Activated T-cell treated with anti-CD3 and anti-CD28 coated beads, Interleukin-2, amount 50 U/mL, for 4 hours (primary cell): Measurements from ENCODE around the gene MYLIP. TPM values are rescaled to one million over a fixed set of nuclear protein-coding genes. Genes with fewer than 3 reads are reported as not detected.
A peak's percentile ranks its signal among the peaks of the same experiment; 100 is the strongest.

Experiments used
- ATAC-seq, 2 donors: fragments of 200-7000 bp; cut with Tn5 transposase; one replicate each; pipeline ENCODE4 v1.10.0; 2021
- DNase-seq: peaks from one replicate; pipeline ENCODE4 v3.0.0-alpha.2; 2020
- H3K27me3 Mint-ChIP-seq: one replicate; pipeline ENCODE4 v1.8.0; 2021; ENCODE audit warnings: low read depth, mixed read lengths
- H3K36me3 Mint-ChIP-seq: one replicate; pipeline ENCODE4 v1.8.0; 2022; ENCODE audit warnings: mixed read lengths; ENCODE audit not compliant: insufficient read depth
- H3K4me1 Mint-ChIP-seq: one replicate; pipeline ENCODE4 v1.8.0; 2021; ENCODE audit warnings: low read depth, mixed read lengths
- H3K4me3 Mint-ChIP-seq: one replicate; pipeline ENCODE4 v1.8.0; 2021; ENCODE audit warnings: mild to moderate bottlenecking, moderate library complexity, mixed read lengths
- H3K9me3 Mint-ChIP-seq: one replicate; pipeline ENCODE4 v1.8.0; 2021; ENCODE audit warnings: mixed read lengths
- total RNA-seq, 3 donors: library from RNA; stranded (reverse); gene quantifications; one replicate each; pipeline ENCODE4 v1.2.1, GENCODE V29; 2021

Gene MYLIP
- total RNA-seq, 3 donors from 2014 or later: 12.7 to 16.6 (median 13.9) TPM

DNA sequence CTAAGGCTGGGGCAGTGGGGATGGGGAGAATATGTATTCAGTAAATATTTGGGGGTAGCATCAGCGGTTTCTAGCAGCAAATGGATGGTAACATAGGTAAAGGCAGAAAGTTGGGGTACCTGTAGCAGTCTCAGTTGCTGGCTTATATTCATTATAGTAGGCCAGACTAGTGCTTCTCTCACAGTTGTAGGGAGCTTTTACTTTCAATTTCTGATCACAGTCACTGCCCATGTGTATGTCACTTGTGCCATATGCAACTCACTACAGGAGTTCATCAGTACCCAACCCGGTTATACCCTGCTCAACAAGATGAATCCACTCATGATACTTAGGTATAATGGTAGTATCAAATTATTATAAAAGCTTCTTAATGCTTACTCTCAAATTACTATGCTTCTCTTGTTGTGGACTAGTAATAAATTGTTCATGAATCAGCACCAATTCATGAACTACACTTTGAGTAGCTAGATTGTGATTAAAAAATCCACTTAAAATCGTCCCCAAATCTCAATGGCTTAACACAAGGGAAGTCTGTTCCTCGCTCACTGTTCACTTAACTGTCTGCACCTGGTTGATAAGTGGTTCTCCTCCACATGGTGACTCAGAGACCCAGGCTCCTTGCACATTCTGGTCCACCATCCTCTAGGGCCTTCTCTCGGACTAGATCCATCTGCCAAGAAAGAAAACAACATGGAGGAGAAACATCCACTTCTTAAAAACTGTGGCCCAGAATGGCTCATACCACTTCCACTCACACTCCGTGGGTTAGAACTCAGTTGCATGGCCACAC, 31.3 kb upstream of the MYLIP start:
- Mint-ChIP-seq H3K4me3 (no peak overlapping the region), H3K27me3 (peaks cover 3% of the 10 kb centered on the region), H3K4me1 (no peaks in the 10 kb centered on the region), H3K9me3 (peaks cover 5% of the 10 kb centered on the region), H3K36me3 (no peaks in the 10 kb centered on the region)
- DNase-seq: no peak
- ATAC-seq: peak in 1 of 2 donors; percentile 48

DNA sequence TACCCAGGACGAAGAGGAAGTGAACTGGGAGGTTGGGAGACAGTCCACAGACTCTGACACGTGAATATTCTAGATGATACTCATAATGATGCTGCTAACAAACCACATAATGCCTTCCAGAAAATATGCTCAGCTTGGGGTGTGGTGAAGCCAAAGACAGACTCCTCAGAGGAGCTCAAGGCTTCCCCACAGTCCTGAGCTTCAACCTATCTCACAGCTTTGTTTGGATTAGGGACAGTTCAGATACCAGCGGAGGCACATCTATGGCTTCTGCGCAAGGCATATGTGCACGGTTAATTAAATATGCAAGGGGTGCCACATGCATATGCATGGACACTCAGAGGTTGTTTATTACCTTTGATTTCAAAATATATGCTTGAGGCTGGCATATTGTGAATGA, 30.7 kb upstream of the MYLIP start:
- Mint-ChIP-seq H3K4me3 (no peak overlapping the region), H3K4me1 (no peaks in the 10 kb centered on the region), H3K9me3 (peaks cover 5% of the 10 kb centered on the region), H3K27me3 (no peaks in the 10 kb centered on the region), H3K36me3 (no peaks in the 10 kb centered on the region)
- DNase-seq (no peak), ATAC-seq (no peak)

DNA sequence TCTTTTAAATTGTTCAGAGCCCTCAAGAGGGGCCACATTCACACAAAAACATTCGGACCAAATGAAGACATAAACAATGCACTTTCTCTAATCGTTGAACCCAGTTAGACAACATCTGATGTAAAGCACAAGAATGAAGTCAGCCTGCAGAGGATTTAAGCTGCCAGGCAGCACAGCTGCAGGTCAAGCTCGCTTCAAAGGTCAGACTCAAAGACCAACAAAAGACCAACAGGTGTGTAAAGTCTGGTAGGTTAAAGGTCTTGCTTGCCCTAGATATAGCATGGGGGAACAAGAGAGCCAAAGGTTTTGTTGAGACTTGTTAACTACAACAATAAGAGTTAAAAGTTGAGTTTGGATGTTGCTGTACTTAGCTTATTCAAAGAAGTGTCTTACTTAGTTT, 26.7 kb upstream of the MYLIP start:
- H3K4me1 Mint-ChIP-seq: no peaks in the 10 kb centered on the region
- H3K4me3 Mint-ChIP-seq: no peak overlapping the region
- no peak for ATAC-seq
- no peaks in the 10 kb centered on the region for H3K27me3 Mint-ChIP-seq
- peaks cover 5% of the 10 kb centered on the region for H3K9me3 Mint-ChIP-seq
- no peak for DNase-seq
- no peaks in the 10 kb centered on the region for H3K36me3 Mint-ChIP-seq

DNA sequence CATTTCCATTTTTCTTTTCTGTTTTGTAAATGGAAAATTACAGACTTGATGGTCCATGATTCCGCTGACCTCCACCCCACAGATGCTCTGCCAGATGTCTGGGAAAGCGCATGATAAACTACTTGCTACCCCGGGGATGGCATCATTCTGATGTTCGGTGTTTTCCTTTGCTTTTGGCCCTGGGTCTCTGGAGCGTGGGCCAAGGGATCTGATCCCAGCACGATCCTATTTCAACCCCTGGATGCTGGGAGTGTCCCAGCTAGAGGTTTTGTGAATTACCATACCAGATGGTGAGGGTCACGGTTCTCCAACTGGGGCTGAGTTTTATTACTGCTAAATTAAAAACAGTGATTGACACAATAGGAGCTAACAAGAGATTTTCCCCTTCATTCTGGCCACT, 25.2 kb upstream of the MYLIP start:
- no peak for ATAC-seq
- Mint-ChIP-seq H3K27me3 (no peaks in the 10 kb centered on the region), H3K4me3 (no peak overlapping the region), H3K36me3 (no peaks in the 10 kb centered on the region), H3K4me1 (no peaks in the 10 kb centered on the region), H3K9me3 (peaks cover 5% of the 10 kb centered on the region)
- DNase-seq: no peak

DNA sequence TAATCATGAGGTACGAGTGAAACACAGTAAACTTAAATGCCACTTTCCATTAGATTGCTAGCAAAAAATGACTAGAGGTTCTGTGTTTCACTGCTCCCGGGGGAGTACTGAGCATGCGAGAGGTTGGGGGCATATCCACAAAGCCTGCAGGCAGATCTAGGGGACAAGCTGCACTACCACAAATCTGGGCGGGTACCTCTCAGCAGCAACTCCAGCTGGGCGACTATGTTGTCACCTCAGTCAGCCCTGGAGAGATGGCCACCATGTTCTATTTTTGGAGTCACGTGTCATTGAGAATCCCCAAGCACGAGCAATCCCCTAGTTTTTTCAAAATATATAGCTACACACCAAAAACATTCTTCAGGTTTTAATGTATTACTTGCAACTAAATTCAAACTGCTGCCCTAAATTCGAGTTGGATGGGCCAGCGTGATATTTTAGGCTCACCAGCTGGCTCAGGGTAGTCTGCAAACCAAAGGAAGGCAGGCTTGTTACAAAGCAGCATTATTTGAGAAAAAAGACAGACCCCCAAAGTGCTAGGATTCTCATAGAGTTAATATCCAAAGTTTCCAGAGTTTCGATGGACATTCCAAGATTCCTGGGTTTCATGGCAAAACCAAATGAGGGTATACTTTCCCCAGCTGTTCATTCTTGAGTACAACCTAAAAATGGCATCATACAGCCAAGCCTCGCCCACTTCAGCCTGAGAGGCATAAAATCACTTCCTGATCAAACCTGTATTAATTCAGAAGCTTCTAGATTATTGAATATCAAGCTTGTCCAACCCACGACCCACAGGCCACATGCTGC, 24.1 kb upstream of the MYLIP start:
- Mint-ChIP-seq H3K27me3 (peaks cover 2% of the 10 kb centered on the region), H3K9me3 (peaks cover 5% of the 10 kb centered on the region), H3K4me3 (no peak overlapping the region), H3K36me3 (no peaks in the 10 kb centered on the region), H3K4me1 (no peaks in the 10 kb centered on the region)
- DNase-seq: no peak
- ATAC-seq: no peak

DNA sequence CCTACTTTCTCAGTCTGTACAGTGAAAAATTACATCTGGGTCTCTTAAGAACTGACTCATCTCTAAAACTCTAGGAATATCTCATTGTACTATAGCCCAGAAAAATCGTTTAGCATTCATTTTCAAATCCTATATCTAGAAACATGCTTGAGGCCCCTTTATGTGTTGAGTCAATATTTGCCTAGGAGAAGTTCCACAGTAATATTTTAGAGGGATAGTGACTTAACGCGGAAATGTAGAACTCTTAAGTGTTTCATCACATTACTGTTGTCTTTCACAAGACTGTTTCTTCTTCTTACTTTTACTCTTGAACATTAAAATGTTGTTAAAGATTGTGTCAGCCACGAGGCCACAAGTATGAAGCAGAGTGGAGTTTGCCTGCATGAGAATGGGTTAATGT, 23.0 kb upstream of the MYLIP start:
- Mint-ChIP-seq H3K36me3 (no peaks in the 10 kb centered on the region), H3K4me1 (no peaks in the 10 kb centered on the region), H3K4me3 (no peak overlapping the region), H3K9me3 (peaks cover under 1% of the 10 kb centered on the region), H3K27me3 (peaks cover 2% of the 10 kb centered on the region)
- ATAC-seq: no peak
- no peak for DNase-seq

DNA sequence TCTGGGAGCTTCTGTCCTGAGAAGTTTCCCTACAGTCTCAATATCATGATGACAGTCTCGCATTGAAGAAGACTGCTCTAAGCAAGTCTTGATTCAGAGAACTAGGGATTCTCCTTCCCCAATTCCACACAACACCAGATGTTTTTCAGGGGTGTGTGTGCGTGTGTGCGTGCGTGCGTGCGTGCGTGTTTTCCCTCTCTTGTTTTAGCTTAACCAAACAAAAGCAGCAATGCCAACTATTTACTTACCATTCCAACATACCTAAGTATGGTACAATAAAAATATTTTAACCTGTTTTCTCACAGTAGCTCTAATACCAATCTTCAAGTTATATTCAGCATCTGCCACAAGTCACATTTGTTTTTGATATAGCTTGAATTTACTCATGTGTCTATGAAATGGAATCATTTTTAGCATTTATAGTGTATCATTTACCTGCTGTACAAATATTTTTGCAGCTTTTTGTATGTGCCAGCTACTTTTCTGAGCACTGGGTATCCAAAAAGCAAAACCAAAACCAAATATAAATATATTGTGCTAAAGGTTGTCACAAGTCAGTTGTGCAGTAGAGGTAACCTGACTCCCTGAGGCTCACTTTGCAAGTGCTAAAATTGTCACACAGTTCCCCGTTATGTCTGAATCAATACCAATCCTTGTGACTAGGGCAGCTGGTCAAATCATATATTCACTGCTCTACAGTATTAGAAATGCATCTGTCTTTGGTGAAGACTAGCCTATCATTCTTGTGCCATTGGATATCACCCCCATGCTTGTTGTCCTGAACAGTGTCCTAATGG, 21.7 kb upstream of the MYLIP start:
- peaks cover 2% of the 10 kb centered on the region for H3K27me3 Mint-ChIP-seq
- no peak overlapping the region for H3K4me3 Mint-ChIP-seq
- ATAC-seq (no peak), DNase-seq (no peak)
- no peaks in the 10 kb centered on the region for H3K9me3 Mint-ChIP-seq
- no peaks in the 10 kb centered on the region for H3K36me3 Mint-ChIP-seq
- H3K4me1 Mint-ChIP-seq: no peaks in the 10 kb centered on the region

DNA sequence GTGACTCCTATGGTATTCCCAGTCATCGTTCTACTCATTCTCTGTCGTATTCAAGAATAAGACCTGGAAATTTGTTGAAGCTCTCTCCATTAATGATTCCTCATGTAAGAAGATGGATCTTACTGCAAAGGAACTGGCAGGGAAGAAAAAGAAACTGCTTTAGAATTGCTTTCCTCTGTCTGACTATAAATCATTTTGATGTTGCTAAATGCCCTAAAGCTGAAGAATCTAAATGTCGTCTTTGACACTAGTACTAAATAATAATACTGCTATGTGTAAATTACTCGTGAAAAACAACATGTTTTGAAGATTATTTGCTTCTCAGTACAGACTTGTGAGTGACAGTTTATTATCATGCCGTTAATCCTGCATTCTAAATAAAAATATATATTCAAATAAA, 20.5 kb upstream of the MYLIP start:
- ATAC-seq (no peak), DNase-seq (no peak)
- Mint-ChIP-seq H3K4me1 (no peaks in the 10 kb centered on the region), H3K36me3 (no peaks in the 10 kb centered on the region), H3K27me3 (peaks cover 2% of the 10 kb centered on the region), H3K9me3 (no peaks in the 10 kb centered on the region), H3K4me3 (no peak overlapping the region)

DNA sequence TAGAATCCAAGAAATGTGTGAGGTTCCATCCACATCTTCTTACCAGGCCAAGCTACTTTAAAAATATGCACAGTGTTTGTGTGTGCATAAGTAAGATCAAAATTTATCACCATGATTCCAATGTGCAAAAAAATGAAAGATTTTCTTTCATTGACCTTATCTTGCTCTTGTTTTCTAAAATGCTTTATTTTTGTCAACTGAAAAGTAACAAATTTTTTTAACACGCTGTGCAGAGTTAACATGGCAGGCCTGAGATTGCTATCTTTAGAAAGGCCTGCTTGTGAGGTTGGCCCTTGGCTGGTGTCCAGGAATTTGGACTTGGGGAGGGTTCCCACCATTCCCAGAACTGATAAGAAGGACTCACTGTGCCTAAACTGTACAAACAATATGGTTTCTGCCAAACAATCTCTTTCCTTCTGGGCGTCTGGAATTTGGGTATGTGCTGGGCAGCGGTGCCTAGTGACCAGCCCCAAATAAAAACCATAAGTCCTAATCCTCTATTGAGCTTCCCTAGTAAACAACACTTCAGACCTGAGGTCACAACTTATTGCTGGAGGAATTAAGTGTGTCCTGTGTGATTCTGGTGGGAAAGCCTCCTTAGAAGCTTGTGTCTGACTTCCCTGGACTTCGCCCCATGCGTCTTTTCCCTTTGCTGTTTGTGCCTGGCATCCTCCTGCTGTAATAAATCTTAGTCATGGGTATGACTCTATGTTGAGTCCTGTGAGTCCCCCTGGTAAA, 19.8 kb upstream of the MYLIP start:
- Mint-ChIP-seq H3K27me3 (peaks cover 2% of the 10 kb centered on the region), H3K36me3 (no peaks in the 10 kb centered on the region)

DNA sequence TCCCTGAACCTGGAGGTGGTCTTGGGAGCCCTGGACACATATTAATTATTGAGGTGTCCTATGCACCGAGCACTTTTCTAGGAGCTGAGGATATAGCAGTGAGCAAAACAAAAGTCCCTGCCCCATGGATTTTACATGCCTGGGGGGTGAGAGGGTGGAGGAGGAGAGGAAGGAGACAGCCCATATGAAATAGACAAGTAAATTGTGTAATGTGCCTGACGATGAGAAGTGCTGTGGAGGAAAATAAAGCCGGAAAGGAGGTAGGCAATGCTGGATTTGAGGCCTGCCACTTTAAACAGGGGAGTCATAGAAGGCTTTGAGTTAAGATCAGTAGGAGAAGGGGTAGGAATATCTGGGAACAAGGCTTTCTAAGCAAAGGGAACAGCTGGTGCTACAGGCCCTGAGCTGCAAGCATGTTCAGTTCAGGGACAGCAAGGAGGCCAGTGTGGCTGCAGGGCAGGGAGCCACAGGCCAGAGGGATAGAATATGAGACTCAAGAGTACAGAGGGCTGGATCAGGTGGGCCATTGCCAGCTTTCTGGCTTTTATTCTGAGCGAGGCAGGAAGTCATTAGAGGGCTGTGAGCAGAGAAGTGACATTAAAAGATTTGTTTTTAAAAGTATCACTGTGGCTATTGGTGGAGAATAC, 19.1 kb upstream of the MYLIP start:
- Mint-ChIP-seq H3K36me3 (no peaks in the 10 kb centered on the region), H3K9me3 (no peaks in the 10 kb centered on the region), H3K4me1 (no peaks in the 10 kb centered on the region), H3K4me3 (no peak overlapping the region), H3K27me3 (peaks cover 2% of the 10 kb centered on the region)
- DNase-seq: no peak
- ATAC-seq: no peak

More for the DNA sequence above, 19.8 kb upstream of the MYLIP start:
- Mint-ChIP-seq H3K4me1 (no peaks in the 10 kb centered on the region), H3K9me3 (no peaks in the 10 kb centered on the region), H3K4me3 (no peak overlapping the region)
- DNase-seq: no peak
- no peak for ATAC-seq

DNA sequence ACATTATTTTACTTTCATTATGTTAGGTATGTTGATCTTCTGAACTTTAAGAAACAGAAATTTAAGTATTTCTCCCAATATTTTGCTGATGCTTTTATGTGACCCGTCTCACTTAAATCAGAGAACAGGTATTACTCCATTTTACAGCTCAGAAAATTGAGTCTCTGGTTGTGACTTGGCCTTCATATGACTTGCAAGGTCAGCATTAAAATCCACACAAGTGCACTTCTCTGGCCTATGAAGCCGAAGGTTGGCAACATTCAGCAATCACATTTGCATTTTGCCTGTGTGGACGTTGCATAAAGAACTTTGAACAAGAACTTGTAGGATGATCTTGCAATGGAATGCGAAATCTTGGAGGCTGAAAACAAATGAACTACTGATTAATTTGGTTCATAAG, 10.1 kb upstream of the MYLIP start:
- Mint-ChIP-seq H3K4me1 (no peaks in the 10 kb centered on the region), H3K9me3 (no peaks in the 10 kb centered on the region), H3K36me3 (no peaks in the 10 kb centered on the region), H3K4me3 (no peak overlapping the region), H3K27me3 (peaks cover 6% of the 10 kb centered on the region)
- no peak for ATAC-seq
- no peak for DNase-seq

DNA sequence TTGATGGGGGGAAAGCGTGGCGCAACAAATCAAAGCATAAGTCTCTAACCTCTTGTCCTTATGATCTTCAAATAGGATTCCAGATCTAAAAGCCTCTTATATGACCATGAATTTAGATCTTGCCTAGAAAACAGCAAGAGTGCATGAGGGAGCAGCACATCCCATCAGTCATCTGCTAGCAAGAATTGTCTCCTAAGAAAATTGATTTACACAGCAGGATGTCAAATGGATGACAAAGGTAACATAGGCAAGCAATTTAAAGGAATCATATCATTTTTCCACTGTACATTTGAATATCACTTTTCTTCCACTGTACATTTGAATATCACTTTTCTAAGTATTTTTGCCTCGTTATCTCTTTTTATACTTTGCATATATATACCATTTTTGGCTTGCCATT, 7.5 kb upstream of the MYLIP start:
- Mint-ChIP-seq H3K9me3 (no peaks in the 10 kb centered on the region), H3K4me3 (no peak overlapping the region), H3K27me3 (peaks cover 6% of the 10 kb centered on the region), H3K4me1 (no peaks in the 10 kb centered on the region), H3K36me3 (no peaks in the 10 kb centered on the region)
- no peak for ATAC-seq
- no peak for DNase-seq

DNA sequence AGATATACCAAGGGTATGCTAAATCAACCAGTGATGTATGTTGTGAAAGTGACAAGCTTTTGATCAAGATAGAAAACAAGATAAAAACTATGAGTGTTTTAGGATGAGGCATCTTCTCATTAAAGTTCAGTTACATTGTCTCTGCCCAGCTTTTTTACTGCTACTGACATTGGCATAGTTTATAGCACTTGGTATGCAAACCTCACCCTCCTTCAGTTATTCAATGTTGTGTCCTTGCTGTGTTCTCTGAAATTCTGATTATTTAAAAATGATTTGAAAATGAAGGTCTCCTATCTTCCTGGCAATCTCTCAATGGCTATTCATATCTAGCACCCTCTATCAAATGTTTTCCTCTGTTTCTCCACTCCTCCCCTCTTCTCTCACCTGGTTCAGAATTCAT, 6.7 kb upstream of the MYLIP start:
- no peaks in the 10 kb centered on the region for H3K36me3 Mint-ChIP-seq
- DNase-seq (no peak), ATAC-seq (peak in 1 of 2 donors; percentile 37)
- no peaks in the 10 kb centered on the region for H3K4me1 Mint-ChIP-seq
- peaks cover 6% of the 10 kb centered on the region for H3K27me3 Mint-ChIP-seq
- no peaks in the 10 kb centered on the region for H3K9me3 Mint-ChIP-seq
- H3K4me3 Mint-ChIP-seq: no peak overlapping the region
